Measurements from ENCODE around the gene GRID2. TPM values are rescaled to one million over a fixed set of nuclear protein-coding genes. Genes with fewer than 3 reads are reported as not detected.

GRID2 gene
- total RNA-seq, 1 donor from 2014 or later, result 0.17 TPM

GRCh38 chr4:93810340-93810992 lies 1506.7 kb downstream of the GRID2 start:
- H3K27me3 Mint-ChIP-seq (ENCODE audit: insufficient read depth, low read depth), result no peaks in the 10 kb centered on the region
- TF ChIP-seq CTCF (IDR thresholded peaks at IDR 0.05) (no peak), EZH2 (IDR thresholded peaks at IDR 0.05) (no peak), EZH2phosphoT487 (IDR thresholded peaks at IDR 0.05) (no peak)
- peaks cover 6% of the 10 kb centered on the region for H3K4me1 ChIP-seq
- no peak overlapping the region for H3K4me2 ChIP-seq
- no peaks in the 10 kb centered on the region for H4K20me1 ChIP-seq (ENCODE audit: low read depth)
- H3F3A ChIP-seq (ENCODE audit: low read depth), result no peaks in the 10 kb centered on the region
- H3K27ac ChIP-seq, result no peak overlapping the region
- peak overlapping the region; percentile 54 for H2AFZ ChIP-seq (replicated peaks)
- no peaks in the 10 kb centered on the region for H3K9me3 Mint-ChIP-seq
- H3K79me2 ChIP-seq (ENCODE audit: low read depth), result no peaks in the 10 kb centered on the region
- no peak overlapping the region for H3K27ac Mint-ChIP-seq
- H3K9ac ChIP-seq, result no peak overlapping the region
- no peaks in the 10 kb centered on the region for H3K36me3 Mint-ChIP-seq
- peaks cover 20% of the 10 kb centered on the region for H3K4me1 Mint-ChIP-seq
- H3K27me3 ChIP-seq, result no peaks in the 10 kb centered on the region
- H3K4me3 Mint-ChIP-seq, result no peak overlapping the region
- no peaks in the 10 kb centered on the region for H3K36me3 ChIP-seq
- no peaks in the 10 kb centered on the region for H3K9me3 ChIP-seq (ENCODE audit: low read depth)
- H3K4me3 ChIP-seq, result no peak overlapping the region
- no peak for DNase-seq (ENCODE audit: low spot score)

GRCh38 chr4:93813092-93813491 lies 1509.3 kb downstream of the GRID2 start:
- no peaks in the 10 kb centered on the region for H3K36me3 Mint-ChIP-seq
- H3K79me2 ChIP-seq (ENCODE audit: low read depth), result no peaks in the 10 kb centered on the region
- peaks cover 23% of the 10 kb centered on the region for H3K4me1 Mint-ChIP-seq
- H3K9me3 ChIP-seq (ENCODE audit: low read depth), result no peaks in the 10 kb centered on the region
- H3K4me2 ChIP-seq, result no peak overlapping the region
- no peak overlapping the region for H3K27ac Mint-ChIP-seq
- no peak overlapping the region for H3K4me3 Mint-ChIP-seq
- H3K4me1 ChIP-seq, result peaks cover 6% of the 10 kb centered on the region
- no peak overlapping the region for H3K9ac ChIP-seq
- no peak overlapping the region for H3K4me3 ChIP-seq
- no peak for DNase-seq (ENCODE audit: low spot score)
- H3K27me3 Mint-ChIP-seq (ENCODE audit: insufficient read depth, low read depth), result no peaks in the 10 kb centered on the region
- H3K9me3 Mint-ChIP-seq, result no peaks in the 10 kb centered on the region
- H3K36me3 ChIP-seq, result no peaks in the 10 kb centered on the region
- TF ChIP-seq CTCF (IDR thresholded peaks at IDR 0.05) (no peak), EZH2 (IDR thresholded peaks at IDR 0.05) (no peak), EZH2phosphoT487 (IDR thresholded peaks at IDR 0.05) (no peak)
- H3F3A ChIP-seq (ENCODE audit: low read depth), result no peaks in the 10 kb centered on the region
- no peaks in the 10 kb centered on the region for H3K27me3 ChIP-seq
- no peaks in the 10 kb centered on the region for H4K20me1 ChIP-seq (ENCODE audit: low read depth)
- H2AFZ ChIP-seq (replicated peaks), result no peak overlapping the region
- H3K27ac ChIP-seq, result no peak overlapping the region

GRCh38 chr4:93814141-93814540 lies 1510.4 kb downstream of the GRID2 start:
- no peaks in the 10 kb centered on the region for H3K9me3 ChIP-seq (ENCODE audit: low read depth)
- H3K4me3 Mint-ChIP-seq, result no peak overlapping the region
- TF ChIP-seq CTCF (IDR thresholded peaks at IDR 0.05) (no peak), EZH2phosphoT487 (IDR thresholded peaks at IDR 0.05) (no peak), EZH2 (IDR thresholded peaks at IDR 0.05) (no peak)
- no peak for DNase-seq (ENCODE audit: low spot score)
- H3K4me3 ChIP-seq, result no peak overlapping the region
- H3K9me3 Mint-ChIP-seq, result no peaks in the 10 kb centered on the region
- no peaks in the 10 kb centered on the region for H3K36me3 Mint-ChIP-seq
- H3K4me2 ChIP-seq, result no peak overlapping the region
- peaks cover 23% of the 10 kb centered on the region for H3K4me1 Mint-ChIP-seq
- H3K9ac ChIP-seq, result no peak overlapping the region
- H3K27ac ChIP-seq, result no peak overlapping the region
- no peak overlapping the region for H2AFZ ChIP-seq (replicated peaks)
- H3K79me2 ChIP-seq (ENCODE audit: low read depth), result no peaks in the 10 kb centered on the region
- no peaks in the 10 kb centered on the region for H3F3A ChIP-seq (ENCODE audit: low read depth)
- H3K27ac Mint-ChIP-seq, result peak overlapping the region; percentile 17
- peaks cover 3% of the 10 kb centered on the region for H3K27me3 Mint-ChIP-seq (ENCODE audit: insufficient read depth, low read depth)
- peaks cover 6% of the 10 kb centered on the region for H3K4me1 ChIP-seq
- no peaks in the 10 kb centered on the region for H4K20me1 ChIP-seq (ENCODE audit: low read depth)
- H3K27me3 ChIP-seq, result no peaks in the 10 kb centered on the region
- no peaks in the 10 kb centered on the region for H3K36me3 ChIP-seq
